GM12801 (cell line): ENCODE data around the gene PDZD2.

Experiments used
- CTCF ChIP-seq: IDR thresholded peaks from one replicate; pipeline ENCODE4 v1.5.1; 2011; ENCODE audit warnings: control low read depth; ENCODE audit not compliant: insufficient read length; ENCODE audit errors: extremely low read depth

Gene PDZD2

DNA sequence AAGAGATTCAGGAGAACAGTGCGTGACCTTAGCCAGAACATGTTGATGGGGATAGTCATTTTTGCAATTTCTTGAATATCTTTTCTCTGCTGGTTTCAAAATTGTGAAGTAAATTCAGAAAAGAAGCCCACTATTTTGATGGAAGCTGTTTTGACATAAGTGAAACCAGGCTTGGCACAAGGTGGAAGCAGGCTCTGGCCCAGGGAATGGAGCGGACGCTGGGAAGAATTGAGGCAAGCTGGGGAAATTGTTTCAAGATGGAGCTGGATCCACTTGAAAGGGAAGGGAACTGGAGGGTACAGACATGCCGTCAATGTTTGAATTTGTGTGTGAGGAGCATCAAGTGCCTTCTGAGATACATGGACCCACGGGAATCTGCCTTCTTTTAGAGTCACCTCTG is 328.0 kb downstream of the PDZD2 start:
- TF ChIP-seq CTCF, result no peak

DNA sequence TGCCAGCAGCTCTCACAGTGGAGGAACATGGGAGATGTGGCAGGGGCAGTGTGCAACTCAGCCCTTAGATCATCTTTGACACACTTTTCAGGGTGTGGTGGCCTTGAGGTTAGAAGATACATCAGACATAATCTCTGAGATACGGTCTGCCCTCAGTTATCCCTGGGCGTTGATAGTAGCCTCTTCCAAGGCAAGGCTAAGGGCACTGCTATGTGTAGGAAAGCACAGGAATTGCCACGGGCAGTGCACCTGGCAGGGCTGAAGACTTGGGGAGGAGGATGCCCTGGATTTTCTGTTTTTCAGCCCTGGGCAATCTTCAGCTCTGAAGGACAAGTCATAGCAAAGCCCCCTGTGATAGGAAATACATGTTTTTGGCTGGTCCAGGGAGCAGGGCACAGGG is 328.5 kb downstream of the PDZD2 start:
- TF ChIP-seq CTCF, result no peak

- TF ChIP-seq CTCF, result no peak
Observed at GRCh38 chr5:31972558-31972957, 333.6 kb downstream of the PDZD2 start.

- no peak for TF ChIP-seq CTCF
Observed at GRCh38 chr5:31976169-31976568, 337.2 kb downstream of the PDZD2 start.

DNA sequence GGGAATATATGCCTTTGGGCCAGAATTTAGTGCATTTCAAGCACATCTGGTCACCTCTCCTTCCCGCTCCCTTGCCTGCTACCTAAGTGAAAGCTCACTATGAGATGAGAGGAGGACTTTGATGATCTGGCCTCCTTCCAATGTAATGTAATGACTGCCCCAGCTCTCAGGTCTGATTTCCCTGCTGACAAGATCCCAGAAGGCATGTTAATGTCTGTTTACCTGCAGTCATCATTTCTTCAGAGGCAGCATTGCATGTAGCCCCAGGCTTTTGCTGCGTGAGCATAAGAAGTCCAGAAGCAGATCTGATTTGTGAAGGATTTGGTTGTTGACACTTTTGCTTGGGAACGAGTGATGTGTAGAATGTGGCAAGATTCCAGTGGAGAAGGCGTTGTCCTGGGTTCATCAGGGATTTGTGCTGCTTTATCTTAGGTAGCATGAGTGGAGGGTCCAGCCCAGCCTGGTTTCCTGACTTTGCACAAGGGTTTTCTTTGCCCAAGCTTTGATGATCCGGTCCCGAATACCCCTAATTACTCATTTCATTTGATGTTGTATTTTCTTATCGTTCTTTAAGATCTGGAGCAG is 342.5 kb downstream of the PDZD2 start:
- TF ChIP-seq CTCF, result no peak

- no peak for TF ChIP-seq CTCF
Observed at GRCh38 chr5:31982027-31982426, 343.1 kb downstream of the PDZD2 start.

GRCh38 chr5:31982621-31983020 is 343.7 kb downstream of the PDZD2 start:
- TF ChIP-seq CTCF, result no peak
